ENCODE results near the gene TGM3.

The TGM3 gene

GRCh38 chr20:2285193-2285592, 10.6 kb upstream of the TGM3 start:
- no peak for TF ChIP-seq CTCF (conservative IDR thresholded peaks at IDR 0.05; ENCODE audit: low read depth, low read length)
- DNase-seq (ENCODE audit: low read depth), result no peak
- no peak overlapping the region for H3K4me3 ChIP-seq (ENCODE audit: low read length)

DNA sequence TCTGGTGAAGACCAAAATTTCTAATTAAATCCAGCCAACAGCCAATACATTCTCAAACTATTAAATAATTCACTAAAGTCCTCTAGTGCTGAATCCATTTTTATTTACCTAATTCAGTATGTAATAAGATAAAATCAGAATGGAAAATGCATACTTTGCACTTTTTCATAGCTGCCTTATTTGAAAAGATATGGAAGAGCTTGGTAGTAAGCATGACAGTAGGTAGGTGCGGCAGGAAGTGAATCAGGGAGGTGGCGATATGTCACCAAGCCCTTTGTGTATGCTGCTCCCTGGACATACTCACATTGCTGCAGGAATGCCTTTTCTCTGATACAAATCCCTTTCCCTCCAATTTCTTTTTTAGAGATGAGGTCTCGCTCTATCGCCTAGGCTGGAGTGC, 10.2 kb upstream of the TGM3 start:
- DNase-seq (ENCODE audit: low read depth), result no peak
- no peak overlapping the region for H3K4me3 ChIP-seq (ENCODE audit: low read length)
- no peak for TF ChIP-seq CTCF (conservative IDR thresholded peaks at IDR 0.05; ENCODE audit: low read depth, low read length)

DNA sequence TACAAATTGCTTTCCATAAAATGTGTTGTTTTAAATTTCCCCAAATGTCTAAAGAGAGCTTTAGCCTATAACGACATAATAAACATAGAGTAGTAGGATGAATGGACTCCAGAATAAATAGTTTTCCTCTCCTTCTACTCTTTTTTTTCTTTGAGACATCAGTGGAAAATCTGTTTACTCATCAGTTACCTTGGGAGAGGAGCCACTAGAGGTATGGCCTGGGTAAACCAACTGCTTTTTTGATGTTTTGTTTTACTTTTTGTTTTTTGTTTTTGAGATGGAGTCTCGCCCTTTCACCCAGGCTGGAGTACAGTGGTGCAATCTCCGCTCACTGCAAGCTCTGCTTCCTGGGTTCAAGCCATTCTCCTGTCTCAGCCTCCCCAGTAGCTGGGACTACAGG, 8.3 kb upstream of the TGM3 start:
- DNase-seq (ENCODE audit: low read depth), result no peak
- TF ChIP-seq CTCF (conservative IDR thresholded peaks at IDR 0.05; ENCODE audit: low read depth, low read length), result no peak

GRCh38 chr20:2289475-2289874, 6.3 kb upstream of the TGM3 start:
- no peak for TF ChIP-seq CTCF (conservative IDR thresholded peaks at IDR 0.05; ENCODE audit: low read depth, low read length)
- no peak overlapping the region for H3K4me3 ChIP-seq (ENCODE audit: low read length)
- no peak for DNase-seq (ENCODE audit: low read depth)

More for the DNA sequence above, 8.3 kb upstream of the TGM3 start:
- H3K4me3 ChIP-seq (ENCODE audit: low read length), result no peak overlapping the region

DNA sequence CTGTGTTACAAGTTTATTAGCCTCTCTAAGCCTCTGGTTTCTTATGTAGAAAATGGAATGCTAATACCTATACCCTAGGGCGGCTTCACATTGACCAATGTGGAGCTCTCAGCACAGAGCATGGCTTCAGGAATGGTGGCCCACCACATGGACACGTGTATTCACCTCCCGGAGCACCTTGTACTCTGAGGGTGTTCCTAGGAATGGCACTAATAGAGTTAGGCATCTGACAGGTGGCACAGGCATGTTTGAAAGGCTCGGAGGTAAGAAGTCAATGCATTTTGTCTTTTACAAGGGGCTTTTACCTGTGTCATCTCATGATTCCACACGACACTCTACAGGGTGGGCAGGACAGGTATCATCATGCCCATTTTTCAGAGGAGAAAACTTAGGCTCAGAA, 5.3 kb upstream of the TGM3 start:
- no peak for DNase-seq (ENCODE audit: low read depth)
- no peak for TF ChIP-seq CTCF (conservative IDR thresholded peaks at IDR 0.05; ENCODE audit: low read depth, low read length)
- no peak overlapping the region for H3K4me3 ChIP-seq (ENCODE audit: low read length)

GRCh38 chr20:2292416-2293110, 3.2 kb upstream of the TGM3 start:
- H3K4me3 ChIP-seq (ENCODE audit: low read length), result no peak overlapping the region
- DNase-seq (ENCODE audit: low read depth), result no peak
- no peak for TF ChIP-seq CTCF (conservative IDR thresholded peaks at IDR 0.05; ENCODE audit: low read depth, low read length)

DNA sequence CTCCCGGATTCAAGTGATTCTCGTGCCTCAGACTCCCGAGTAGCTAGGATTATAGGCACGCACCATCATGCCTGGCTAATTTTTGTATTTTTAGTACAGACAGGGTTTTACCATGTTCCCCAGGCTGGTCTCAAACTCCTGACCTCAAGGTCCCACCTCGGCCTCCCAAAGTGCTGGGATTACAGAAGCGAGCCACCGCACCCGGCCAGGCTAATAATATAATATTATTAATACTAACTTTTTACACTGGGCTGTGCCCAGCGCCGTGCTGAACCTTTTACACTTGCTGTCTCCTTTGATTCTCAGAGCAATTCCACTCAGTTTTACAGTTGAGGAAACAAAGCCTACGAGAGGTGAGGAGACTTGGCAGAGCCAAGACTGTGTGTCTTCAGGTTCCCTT, 2.3 kb upstream of the TGM3 start:
- TF ChIP-seq CTCF (conservative IDR thresholded peaks at IDR 0.05; ENCODE audit: low read depth, low read length), result no peak
- no peak for DNase-seq (ENCODE audit: low read depth)
- H3K4me3 ChIP-seq (ENCODE audit: low read length), result no peak overlapping the region

Data from retinal pigment epithelial cell (primary cell).